Nephron (organoid): ENCODE results near the gene HIC1.
A peak's percentile ranks its signal among the peaks of the same experiment; 100 is the strongest.

Experiments used
- H3K27ac Mint-ChIP-seq, 3 experiments: 2 replicates each; pipeline ENCODE4 v1.8.0; 2020; ENCODE audit warnings: mixed read lengths in 3 of 3, mild to moderate bottlenecking in 2 of 3, moderate library complexity in 1 of 3
- H3K27me3 Mint-ChIP-seq: 2 replicates; pipeline ENCODE4 v1.8.0; 2021; ENCODE audit warnings: low read depth, mild to moderate bottlenecking, moderate library complexity, mixed read lengths
- H3K36me3 Mint-ChIP-seq: 2 replicates; pipeline ENCODE4 v1.8.0; 2020; ENCODE audit warnings: low read depth, mixed read lengths
- H3K4me1 Mint-ChIP-seq: 2 replicates; pipeline ENCODE4 v1.8.0; 2020; ENCODE audit warnings: mixed read lengths
- H3K4me3 Mint-ChIP-seq, 3 experiments: 2 replicates each; pipeline ENCODE4 v1.8.0; 2020; ENCODE audit warnings: mild to moderate bottlenecking in 3 of 3, mixed read lengths in 3 of 3, moderate library complexity in 2 of 3
- H3K9me3 Mint-ChIP-seq: 2 replicates; pipeline ENCODE4 v1.8.0; 2020; ENCODE audit warnings: mixed read lengths
- CTCF ChIP-seq, 3 experiments: fragments of 200-600 bp; sonication (generic); IDR thresholded peaks; one replicate each; pipeline ENCODE4 v1.5.0; 2021; ENCODE audit warnings: antibody characterized with exemption in 3 of 3; ENCODE audit not compliant: unreplicated experiment in 3 of 3

Gene HIC1

GRCh38 chr17:2060681-2061440 lies 6.0 kb downstream of the HIC1 start:
- Mint-ChIP-seq H3K4me3 (peak overlapping the region; percentile 75 to 86 (median 81)), H3K9me3 (no peaks in the 10 kb centered on the region), H3K4me1 (peaks cover 58% of the 10 kb centered on the region), H3K27me3 (peaks cover 45% of the 10 kb centered on the region), H3K27ac (peak overlapping the region; percentile 83 to 95 (median 93)), H3K36me3 (peaks cover 61% of the 10 kb centered on the region)
- TF ChIP-seq CTCF (IDR thresholded peaks at IDR 0.05; ENCODE audit: unreplicated experiment in 3 of 3) = no peak

GRCh38 chr17:2061441-2061958 lies 6.6 kb downstream of the HIC1 start:
- Mint-ChIP-seq H3K27ac (peak overlapping the region; percentile 83 to 95 (median 93)), H3K27me3 (peaks cover 45% of the 10 kb centered on the region), H3K36me3 (peaks cover 67% of the 10 kb centered on the region), H3K4me3 (peak overlapping the region; percentile 41 to 66 (median 54)), H3K4me1 (peaks cover 64% of the 10 kb centered on the region), H3K9me3 (no peaks in the 10 kb centered on the region)
- no peak for TF ChIP-seq CTCF (IDR thresholded peaks at IDR 0.05; ENCODE audit: unreplicated experiment in 3 of 3)

GRCh38 chr17:2062571-2063183 lies 7.8 kb downstream of the HIC1 start:
- peak overlapping the region; percentile 54 to 66 (median 62) for H3K4me3 Mint-ChIP-seq
- no peaks in the 10 kb centered on the region for H3K9me3 Mint-ChIP-seq
- TF ChIP-seq CTCF (IDR thresholded peaks at IDR 0.05; ENCODE audit: unreplicated experiment in 3 of 3) = no peak
- peaks cover 41% of the 10 kb centered on the region for H3K27me3 Mint-ChIP-seq
- H3K36me3 Mint-ChIP-seq = peaks cover 74% of the 10 kb centered on the region
- peaks cover 74% of the 10 kb centered on the region for H3K4me1 Mint-ChIP-seq
- H3K27ac Mint-ChIP-seq = peak overlapping the region; percentile 83 to 95 (median 93)

- Mint-ChIP-seq H3K27me3 (peaks cover 33% of the 10 kb centered on the region), H3K4me3 (peak overlapping the region in 2 of 3 experiments; percentile 1 to 15), H3K4me1 (peaks cover 81% of the 10 kb centered on the region)
These were observed 8.6 kb downstream of the HIC1 start for GRCh38 chr17:2063261-2064146.

GRCh38 chr17:2064147-2064489 lies 9.2 kb downstream of the HIC1 start:
- H3K4me3 Mint-ChIP-seq = peak overlapping the region in 1 of 3 experiments; percentile 1
- H3K27me3 Mint-ChIP-seq = peaks cover 33% of the 10 kb centered on the region
- no peak for TF ChIP-seq CTCF (IDR thresholded peaks at IDR 0.05; ENCODE audit: unreplicated experiment in 3 of 3)
- H3K4me1 Mint-ChIP-seq = peaks cover 87% of the 10 kb centered on the region
- peaks cover 80% of the 10 kb centered on the region for H3K36me3 Mint-ChIP-seq
- H3K9me3 Mint-ChIP-seq = no peaks in the 10 kb centered on the region
- peak overlapping the region; percentile 83 to 95 (median 93) for H3K27ac Mint-ChIP-seq

More at GRCh38 chr17:2063261-2064146, 8.6 kb downstream of the HIC1 start:
- no peak for TF ChIP-seq CTCF (IDR thresholded peaks at IDR 0.05; ENCODE audit: unreplicated experiment in 3 of 3)
- H3K9me3 Mint-ChIP-seq = no peaks in the 10 kb centered on the region
- peak overlapping the region; percentile 83 to 95 (median 93) for H3K27ac Mint-ChIP-seq
- peaks cover 74% of the 10 kb centered on the region for H3K36me3 Mint-ChIP-seq
